NCI-H2171 treated with DMSO at 0.1 percent for 48 hours (cell line): ENCODE measurements around the gene B4GALT5.

Experiments used
- DNase-seq: peaks from one replicate; lab custom pipeline; 2025; lab: John Stamatoyannopoulos, UW

The B4GALT5 gene

DNA sequence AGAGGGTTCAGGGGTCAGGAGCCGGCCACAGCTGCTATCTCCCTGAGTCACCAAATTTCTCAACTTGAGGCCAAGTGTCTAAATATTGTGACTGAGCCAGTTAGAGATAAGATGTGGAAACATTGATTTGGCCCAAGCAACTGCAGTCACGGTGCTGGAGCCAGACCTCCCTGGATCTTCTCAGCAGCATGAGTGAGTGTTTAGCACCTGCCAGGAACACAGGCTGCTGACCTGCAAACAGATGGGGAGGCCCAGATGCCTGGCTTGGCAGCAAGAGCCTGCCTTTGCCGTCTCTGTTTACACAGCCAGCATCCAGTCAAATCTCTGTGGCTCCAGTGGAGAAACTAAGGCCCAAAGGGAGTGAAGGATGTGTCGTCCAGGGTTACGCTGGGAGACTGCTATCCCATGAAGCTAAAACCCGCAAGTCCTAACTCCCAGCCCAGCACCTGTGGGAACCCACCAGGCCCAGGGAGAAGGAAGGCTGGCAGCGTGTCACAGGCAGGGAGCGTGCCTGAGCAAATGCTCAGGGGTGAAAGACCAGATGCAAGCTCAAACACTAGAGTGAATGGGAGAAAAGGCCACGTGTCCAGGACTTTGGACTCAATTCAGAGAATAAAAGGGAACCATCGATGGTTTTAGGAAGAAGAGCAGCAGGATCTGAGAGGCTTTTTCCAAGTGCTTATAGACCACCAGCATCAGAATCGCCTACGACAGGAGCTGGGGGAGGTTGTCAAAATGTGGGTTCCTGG is 129.8 kb downstream of the B4GALT5 start:
- DNase-seq, result peak; percentile 96

DNA sequence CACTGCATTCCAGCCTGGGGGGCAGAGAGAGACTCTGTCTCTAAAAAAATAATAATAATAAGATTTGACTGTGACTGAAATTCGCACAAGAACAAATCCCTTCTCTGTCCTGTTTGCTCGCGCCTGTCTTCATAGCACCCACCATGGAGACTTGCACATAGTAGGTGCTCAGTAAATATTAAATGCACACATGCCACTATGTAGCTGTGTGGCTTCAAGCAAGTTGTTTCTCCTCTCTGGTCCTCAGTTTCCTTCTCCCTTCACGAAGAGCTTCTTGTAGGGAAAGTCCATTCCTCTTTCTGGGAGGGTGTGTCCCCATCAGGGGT is 130.4 kb downstream of the B4GALT5 start:
- DNase-seq, result no peak
